ENCODE measurements around the gene SOWAHC.

GRCh38 chr2:109607766-109608165 is 6.4 kb upstream of the SOWAHC start:
- TF ChIP-seq CTCF (IDR thresholded peaks at IDR 0.05) (peak in 1 of 6 experiments; percentile 6), POLR2A (IDR thresholded peaks at IDR 0.05) (no peak)

Measured in Peyer's patch (tissue), 4 donors.